ENCODE measurements around the gene GPRC6A.

Gene GPRC6A

GRCh38 chr6:116779573-116780164, 49.2 kb downstream of the GPRC6A start:
- DNase-seq (ENCODE audit: low read depth) = no peak

- DNase-seq (ENCODE audit: low read depth) = no peak
Measured at GRCh38 chr6:116773886-116774285, 55.0 kb downstream of the GPRC6A start.

- DNase-seq (ENCODE audit: low read depth) = no peak
Measured at GRCh38 chr6:116772450-116772849, 56.4 kb downstream of the GPRC6A start.

- DNase-seq (ENCODE audit: low read depth) = no peak
Measured at GRCh38 chr6:116767715-116768114, 61.2 kb downstream of the GPRC6A start.

GRCh38 chr6:116766506-116767176, 62.2 kb downstream of the GPRC6A start:
- DNase-seq (ENCODE audit: low read depth) = no peak

GRCh38 chr6:116764961-116765841, 63.7 kb downstream of the GPRC6A start, which contains the start of gene FAM162B:
TSS of gene FAM162B (minus strand) at chr6:116765719. CDS start at chr6:116765576, 143 bp downstream.
- no peak for DNase-seq (ENCODE audit: low read depth)

- no peak for DNase-seq (ENCODE audit: low read depth)
Measured at GRCh38 chr6:116764629-116764960, 64.3 kb downstream of the GPRC6A start.

- DNase-seq (ENCODE audit: low read depth) = no peak
Measured at GRCh38 chr6:116763906-116764628, 64.8 kb downstream of the GPRC6A start.

- no peak for DNase-seq (ENCODE audit: low read depth)
Measured at GRCh38 chr6:116763048-116763447, 65.8 kb downstream of the GPRC6A start.

- DNase-seq (ENCODE audit: low read depth) = no peak
Measured at GRCh38 chr6:116762235-116762634, 66.6 kb downstream of the GPRC6A start.

- no peak for DNase-seq (ENCODE audit: low read depth)
Measured at GRCh38 chr6:116761779-116762178, 67.1 kb downstream of the GPRC6A start.

- DNase-seq (ENCODE audit: low read depth) = no peak
Measured at GRCh38 chr6:116745176-116745575, 83.7 kb downstream of the GPRC6A start.
